GM23338 (cell line): ENCODE results near the gene SNAPIN.

Experiments used
- CTCF ChIP-seq, 2 experiments: fragments of 200-600 bp in 1 of 2; sonication (generic) in 1 of 2; conservative IDR thresholded peaks; 2 replicates each; pipeline versions ENCODE4 v1.5.1 to v1.6.1; 2016 to 2017; ENCODE audit warnings: antibody characterized with exemption in 2 of 2, low read depth in 2 of 2, mild to moderate bottlenecking in 2 of 2, moderate library complexity in 1 of 2
- EZH2 ChIP-seq: fragments of 200-600 bp; sonication (generic); IDR thresholded peaks from one replicate; pipeline ENCODE4 v1.8.0; 2017; ENCODE audit warnings: antibody characterized with exemption, mild to moderate bottlenecking, low read depth; ENCODE audit not compliant: unreplicated experiment

- TF ChIP-seq CTCF (conservative IDR thresholded peaks at IDR 0.05; ENCODE audit: low read depth in 2 of 2) = no peak
- no peak for TF ChIP-seq EZH2
These were observed 43.1 kb upstream of the SNAPIN start for GRCh38 chr1:153615406-153615805.
